ENCODE results near the gene DDX54.
A peak's percentile ranks its signal among the peaks of the same experiment; 100 is the strongest.

The DDX54 gene

GRCh38 chr12:113203852-113204760 is 18.8 kb upstream of the DDX54 start:
- no peak overlapping the region for H3K4me2 ChIP-seq (ENCODE audit: insufficient read depth, low read length)
- H3K27ac ChIP-seq (ENCODE audit: low read length), result peak overlapping the region; percentile 38; the same call in 1 of the 2 replicates

GRCh38 chr12:113202300-113203075 is 17.2 kb upstream of the DDX54 start:
- Histone ChIP-seq H2AFZ (ENCODE audit: low read depth, low read length) (no peak overlapping the region), H3K27me3 (ENCODE audit: insufficient read depth, low read length, poor library complexity) (no peaks in the 10 kb centered on the region), H3K36me3 (ENCODE audit: insufficient read depth, low read length) (no peaks in the 10 kb centered on the region), H3K27ac (ENCODE audit: low read length) (no peak overlapping the region; the same call in 1 of the 2 replicates), H3K4me2 (ENCODE audit: insufficient read depth, low read length) (no peak overlapping the region), H3K9ac (ENCODE audit: low read depth, low read length) (no peak overlapping the region), H3K79me2 (ENCODE audit: insufficient read depth, low read length) (no peaks in the 10 kb centered on the region), H3K4me3 (ENCODE audit: low read depth in 1 of 2, low read length in 2 of 2) (no peak overlapping the region), H3K4me1 (ENCODE audit: insufficient read depth, low read length) (peaks cover 19% of the 10 kb centered on the region), H4K20me1 (ENCODE audit: insufficient read depth, low read length) (no peaks in the 10 kb centered on the region), H3K9me3 (ENCODE audit: insufficient read depth, low read length, severe bottlenecking) (no peaks in the 10 kb centered on the region)
- ATAC-seq (ENCODE audit: insufficient read depth, low read depth) (no peak), DNase-seq (no peak)
- no peak for TF ChIP-seq EZH2 (IDR thresholded peaks at IDR 0.05; ENCODE audit: borderline replicate concordance, low read depth, low read length, severe bottlenecking)
- no peak for TF ChIP-seq CTCF (IDR thresholded peaks at IDR 0.05; ENCODE audit: borderline replicate concordance, extremely low read depth, low read length, poor library complexity, severe bottlenecking)

More at GRCh38 chr12:113203852-113204760, 18.8 kb upstream of the DDX54 start:
- no peak overlapping the region for H2AFZ ChIP-seq (ENCODE audit: low read depth, low read length)
- no peak overlapping the region for H3K4me3 ChIP-seq (ENCODE audit: low read depth in 1 of 2, low read length in 2 of 2)
- no peaks in the 10 kb centered on the region for H3K27me3 ChIP-seq (ENCODE audit: insufficient read depth, low read length, poor library complexity)
- H3K9ac ChIP-seq (ENCODE audit: low read depth, low read length), result no peak overlapping the region
- no peak for ATAC-seq (ENCODE audit: insufficient read depth, low read depth)
- peaks cover 36% of the 10 kb centered on the region for H3K4me1 ChIP-seq (ENCODE audit: insufficient read depth, low read length)
- no peaks in the 10 kb centered on the region for H4K20me1 ChIP-seq (ENCODE audit: insufficient read depth, low read length)
- H3K79me2 ChIP-seq (ENCODE audit: insufficient read depth, low read length), result no peaks in the 10 kb centered on the region
- H3K36me3 ChIP-seq (ENCODE audit: insufficient read depth, low read length), result no peaks in the 10 kb centered on the region
- H3K9me3 ChIP-seq (ENCODE audit: insufficient read depth, low read length, severe bottlenecking), result no peaks in the 10 kb centered on the region
- DNase-seq, result no peak
- no peak for TF ChIP-seq CTCF (IDR thresholded peaks at IDR 0.05; ENCODE audit: borderline replicate concordance, extremely low read depth, low read length, poor library complexity, severe bottlenecking)
- TF ChIP-seq EZH2 (IDR thresholded peaks at IDR 0.05; ENCODE audit: borderline replicate concordance, low read depth, low read length, severe bottlenecking), result no peak

- no peaks in the 10 kb centered on the region for H3K79me2 ChIP-seq (ENCODE audit: insufficient read depth, low read length)
- no peaks in the 10 kb centered on the region for H3K27me3 ChIP-seq (ENCODE audit: insufficient read depth, low read length, poor library complexity)
- no peaks in the 10 kb centered on the region for H4K20me1 ChIP-seq (ENCODE audit: insufficient read depth, low read length)
- H3K4me2 ChIP-seq (ENCODE audit: insufficient read depth, low read length), result no peak overlapping the region
- no peak for TF ChIP-seq CTCF (IDR thresholded peaks at IDR 0.05; ENCODE audit: borderline replicate concordance, extremely low read depth, low read length, poor library complexity, severe bottlenecking)
- TF ChIP-seq EZH2 (IDR thresholded peaks at IDR 0.05; ENCODE audit: borderline replicate concordance, low read depth, low read length, severe bottlenecking), result no peak
- peak overlapping the region; percentile 35; the same call in 1 of the 2 replicates for H3K27ac ChIP-seq (ENCODE audit: low read length)
- no peaks in the 10 kb centered on the region for H3K36me3 ChIP-seq (ENCODE audit: insufficient read depth, low read length)
- no peaks in the 10 kb centered on the region for H3K9me3 ChIP-seq (ENCODE audit: insufficient read depth, low read length, severe bottlenecking)
- H3K9ac ChIP-seq (ENCODE audit: low read depth, low read length), result no peak overlapping the region
- peaks cover 9% of the 10 kb centered on the region for H3K4me1 ChIP-seq (ENCODE audit: insufficient read depth, low read length)
- no peak overlapping the region for H2AFZ ChIP-seq (ENCODE audit: low read depth, low read length)
- no peak overlapping the region for H3K4me3 ChIP-seq (ENCODE audit: low read depth in 1 of 2, low read length in 2 of 2)
- DNase-seq (no peak), ATAC-seq (ENCODE audit: insufficient read depth, low read depth) (no peak)
Observed at GRCh38 chr12:113201187-113202177, 16.2 kb upstream of the DDX54 start.

Data from DND-41 (cell line).